HTERT RPE-1 (cell line): Measurements from ENCODE around the gene PCK2.

Experiments
- in situ Hi-C: fragments of 300-500 bp; cut with MboI; formaldehyde crosslinking; loops from 4 replicates; pipeline ENCODE4 v1.14.3; 2020; ENCODE audit warnings: low sequenced_read_pairs

Gene PCK2

DNA sequence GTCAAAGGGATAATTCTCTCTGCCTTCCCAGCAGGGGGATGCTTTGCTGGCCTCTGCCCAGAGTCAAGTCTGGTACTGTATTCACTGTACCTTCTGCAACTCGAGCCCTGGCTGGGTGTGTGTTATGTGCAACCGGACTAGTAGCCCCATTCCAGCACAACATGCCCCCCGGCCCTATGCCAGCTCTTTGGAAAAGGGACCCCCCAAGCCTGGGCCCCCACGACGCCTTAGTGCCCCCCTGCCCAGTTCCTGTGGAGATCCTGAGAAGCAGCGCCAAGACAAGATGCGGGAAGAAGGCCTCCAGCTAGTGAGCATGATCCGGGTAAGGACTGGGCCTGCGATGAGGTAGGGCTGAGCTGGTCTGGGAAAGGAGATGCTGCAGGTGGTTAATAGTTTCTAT is 56.5 kb downstream of the PCK2 start:
- in situ Hi-C loops: no loop called here

DNA sequence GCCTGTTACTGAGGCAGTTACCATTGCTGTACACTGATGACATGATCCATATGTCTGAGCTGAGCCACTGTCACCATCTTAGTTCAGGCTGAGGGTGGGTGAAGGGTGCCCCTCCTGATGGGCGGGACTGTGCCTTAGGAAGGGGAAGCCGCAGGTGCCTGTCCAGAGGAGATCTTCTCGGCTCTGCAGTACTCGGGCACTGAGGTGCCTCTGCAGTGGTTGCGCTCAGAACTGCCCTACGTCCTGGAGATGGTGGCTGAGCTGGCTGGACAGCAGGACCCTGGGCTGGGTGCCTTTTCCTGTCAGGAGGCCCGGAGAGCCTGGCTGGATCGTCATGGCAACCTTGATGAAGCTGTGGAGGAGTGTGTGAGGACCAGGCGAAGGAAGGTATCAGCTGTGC is 56.9 kb downstream of the PCK2 start:
- in situ Hi-C loops: no loop called here

DNA sequence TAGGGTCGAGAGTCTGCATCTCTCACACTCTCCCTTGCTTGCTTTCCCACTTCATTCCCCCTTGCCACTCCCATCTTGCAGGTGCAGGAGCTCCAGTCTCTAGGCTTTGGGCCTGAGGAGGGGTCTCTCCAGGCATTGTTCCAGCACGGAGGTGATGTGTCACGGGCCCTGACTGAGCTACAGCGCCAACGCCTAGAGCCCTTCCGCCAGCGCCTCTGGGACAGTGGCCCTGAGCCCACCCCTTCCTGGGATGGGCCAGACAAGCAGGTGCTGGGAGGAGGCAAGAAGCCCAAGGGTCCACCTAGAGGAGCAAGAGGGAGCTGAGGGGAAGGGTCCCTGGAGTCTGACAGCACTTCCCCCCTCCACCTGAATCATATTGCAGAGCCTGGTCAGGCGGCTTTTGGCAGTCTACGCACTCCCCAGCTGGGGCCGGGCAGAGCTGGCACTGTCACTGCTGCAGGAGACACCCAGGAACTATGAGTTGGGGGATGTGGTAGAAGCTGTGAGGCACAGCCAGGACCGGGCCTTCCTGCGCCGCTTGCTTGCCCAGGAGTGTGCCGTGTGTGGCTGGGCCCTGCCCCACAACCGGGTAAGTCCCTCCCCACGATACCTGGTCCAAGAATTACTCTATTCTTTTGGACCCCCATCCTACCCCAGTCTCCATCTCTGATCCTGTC is 57.4 kb downstream of the PCK2 start:
- in situ Hi-C loops: no loop called here
